GM18868 (cell line): ENCODE measurements around the gene ATF3.
"Not testable (repeated sequence)": the region's sequence is repeated elsewhere in the genome, so short reads cannot be mapped to it uniquely, and the experiment has no call there.

Experiments used
- ATAC-seq: cut with Tn5 transposase; IDR thresholded peaks from one replicate; pipeline ENCODE4 v1.9.1; 2021; ENCODE audit warnings: mild to moderate bottlenecking, moderate library complexity; ENCODE audit not compliant: unreplicated experiment

Gene ATF3

DNA sequence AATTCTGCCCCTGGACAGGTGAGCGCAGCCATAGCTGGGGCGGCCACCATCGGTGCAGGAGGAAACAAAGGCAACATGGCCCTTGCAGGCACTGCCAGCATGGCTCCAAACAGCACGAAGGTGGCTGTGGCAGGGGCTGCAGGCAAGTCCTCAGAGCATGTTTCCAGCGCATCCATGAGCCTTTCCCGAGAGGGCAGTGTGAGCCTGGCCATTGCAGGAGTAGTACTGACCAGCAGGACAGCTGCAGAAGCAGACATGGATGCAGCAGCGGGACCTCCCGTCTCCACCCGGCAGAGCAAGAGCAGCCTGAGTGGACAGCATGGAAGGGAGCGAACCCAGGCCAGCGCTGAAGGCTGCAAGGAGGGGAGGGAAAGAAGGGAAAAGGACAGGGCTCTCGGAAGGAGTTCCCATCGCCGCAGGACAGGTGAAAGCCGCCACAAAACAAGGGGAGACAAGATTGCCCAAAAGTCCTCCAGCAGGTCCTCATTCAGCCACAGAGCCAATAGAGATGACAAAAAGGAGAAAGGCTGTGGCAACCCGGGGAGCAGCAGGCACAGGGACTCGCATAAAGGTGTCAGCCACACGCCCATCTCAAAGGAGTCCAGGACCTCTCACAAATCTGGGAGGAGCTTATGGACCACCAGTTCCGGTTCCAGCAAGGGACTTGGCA is 17.4 kb downstream of the ATF3 start:
- ATAC-seq = no peak

DNA sequence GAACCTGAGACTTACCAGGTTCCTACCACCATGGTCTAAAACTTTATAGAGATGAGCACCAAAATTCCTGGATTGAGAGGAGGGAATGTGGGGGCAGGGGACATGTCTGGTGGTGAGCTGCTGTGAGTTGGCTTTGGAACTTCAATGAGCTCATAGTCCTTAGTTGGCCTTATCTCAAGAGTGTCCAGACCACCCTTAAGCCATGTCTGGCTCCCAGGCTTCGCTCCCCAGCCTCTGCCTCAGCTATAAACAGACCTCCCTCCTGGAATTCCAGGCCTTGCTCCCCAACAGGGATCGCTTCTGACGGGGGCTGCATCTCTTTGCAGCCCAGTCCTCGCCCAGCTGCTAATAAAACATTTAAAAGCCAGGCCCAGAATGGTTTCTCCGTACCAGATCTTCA is 19.5 kb downstream of the ATF3 start:
- ATAC-seq = no peak

DNA sequence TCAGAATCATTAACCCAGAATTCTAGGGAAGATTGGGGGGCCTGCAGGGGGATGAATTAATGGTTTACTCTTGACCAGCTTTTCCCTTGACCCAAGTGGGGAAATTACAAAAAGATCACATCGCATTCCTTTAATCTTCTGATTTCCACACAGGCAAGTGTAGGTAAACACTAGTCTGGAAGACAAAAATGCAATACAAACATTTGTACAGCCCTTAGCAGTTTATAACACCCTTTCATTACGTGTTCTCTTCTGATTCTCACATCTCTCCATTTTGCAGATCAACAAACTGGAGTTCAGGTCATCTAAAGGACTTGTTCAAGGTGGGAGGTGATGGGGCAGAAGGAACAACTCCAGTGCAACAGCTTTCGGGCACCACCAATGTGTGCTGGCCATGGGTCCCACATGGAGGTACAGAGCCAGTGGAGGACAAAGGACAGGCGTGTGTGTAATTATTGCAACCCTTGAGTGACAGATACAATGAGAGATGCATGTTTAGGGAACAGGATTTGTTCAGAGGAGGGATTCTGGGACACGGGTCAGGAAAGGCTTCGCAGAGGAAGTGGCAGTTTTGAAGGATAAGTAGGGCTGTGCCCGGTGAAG is 20.4 kb downstream of the ATF3 start:
- ATAC-seq = no peak

DNA sequence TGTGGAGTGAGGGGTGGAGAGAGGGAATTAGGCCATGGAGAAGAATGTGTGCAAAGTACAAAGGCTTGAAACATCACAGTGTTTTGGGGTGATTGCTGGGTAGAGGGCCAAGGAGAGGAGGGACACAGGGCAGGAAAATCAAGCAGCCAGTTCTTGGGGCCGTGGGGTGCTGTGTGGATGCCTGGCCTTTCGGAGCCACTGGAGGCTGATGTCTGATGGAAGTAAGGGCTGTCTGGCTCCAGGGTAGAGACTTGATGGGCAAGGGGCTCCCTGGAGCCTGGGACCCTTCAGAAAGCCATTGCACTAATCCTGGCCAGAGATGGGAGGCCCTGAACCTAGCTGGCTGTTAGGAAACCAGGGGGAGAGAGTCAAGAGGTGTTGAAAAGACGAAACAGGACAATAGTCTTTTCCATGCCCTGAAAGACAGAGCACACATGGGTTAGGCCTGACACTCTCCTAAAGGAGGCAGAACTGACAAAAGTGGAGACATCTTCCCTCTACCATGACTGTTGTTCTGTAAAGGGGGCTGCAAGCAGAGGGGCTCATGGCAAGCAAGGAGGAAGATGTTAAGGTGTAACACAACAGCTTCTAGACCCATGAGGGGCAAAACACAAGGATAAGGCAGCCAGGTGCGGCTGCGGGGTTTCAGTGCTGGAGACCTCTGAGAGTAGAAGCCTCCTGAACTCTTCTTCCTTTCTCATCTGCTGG is 21.0 kb downstream of the ATF3 start:
- ATAC-seq = no peak

DNA sequence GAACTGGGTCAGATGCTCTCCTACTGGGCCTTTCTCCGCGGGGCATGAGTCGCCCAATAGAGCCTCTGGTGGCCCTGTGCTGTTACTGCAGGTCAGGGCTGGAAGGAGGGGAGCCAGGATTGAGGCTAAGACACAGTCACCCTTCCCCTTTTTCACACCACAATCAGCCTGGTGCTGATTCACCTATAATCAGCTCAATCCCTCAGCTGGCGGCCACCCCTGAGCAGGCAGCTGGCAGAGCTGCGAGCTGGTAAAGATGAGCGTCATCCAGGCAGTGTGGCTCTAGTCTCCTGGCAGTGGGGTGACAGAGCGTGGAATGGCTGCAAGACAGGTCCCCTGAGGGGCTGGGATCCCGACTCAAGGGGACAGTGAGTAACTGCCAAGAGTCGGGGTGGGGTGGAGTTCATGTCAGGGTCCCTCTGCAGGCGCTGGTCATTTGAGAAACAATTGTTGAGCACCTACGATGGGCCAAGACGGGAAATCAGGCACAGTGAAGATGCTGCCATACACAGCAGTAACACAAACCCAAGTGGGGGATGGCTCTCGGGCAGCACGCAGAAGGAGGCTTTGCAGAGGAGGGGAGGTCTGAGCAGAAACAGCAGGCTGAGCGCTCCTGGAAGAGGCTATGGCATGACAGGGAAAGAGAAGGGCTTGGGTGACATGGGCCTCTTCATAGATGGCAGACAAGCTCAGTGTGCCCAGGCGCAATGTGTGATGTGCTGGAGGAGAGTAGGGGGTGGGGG is 21.8 kb downstream of the ATF3 start:
- peak; percentile 93 for ATAC-seq

DNA sequence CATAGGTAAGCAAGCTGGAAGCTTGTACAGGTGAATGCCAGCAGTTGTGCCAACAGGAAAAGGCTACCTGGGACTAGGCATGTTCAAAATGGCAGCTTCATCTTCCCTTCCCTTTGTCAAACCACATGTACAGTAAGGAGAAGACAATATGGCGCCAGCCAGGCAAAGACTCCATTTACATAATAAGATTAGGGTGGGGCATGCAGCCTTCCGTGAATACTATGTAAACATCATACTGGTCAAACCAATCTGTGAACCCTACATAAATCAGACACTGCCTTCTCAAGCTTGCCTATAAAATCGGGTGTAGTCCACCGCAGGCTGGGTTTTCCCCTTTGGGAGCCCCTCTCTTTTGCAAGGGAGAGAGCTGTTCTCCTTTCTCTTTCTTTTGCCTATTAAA is 24.6 kb downstream of the ATF3 start:
- ATAC-seq = no peak

DNA sequence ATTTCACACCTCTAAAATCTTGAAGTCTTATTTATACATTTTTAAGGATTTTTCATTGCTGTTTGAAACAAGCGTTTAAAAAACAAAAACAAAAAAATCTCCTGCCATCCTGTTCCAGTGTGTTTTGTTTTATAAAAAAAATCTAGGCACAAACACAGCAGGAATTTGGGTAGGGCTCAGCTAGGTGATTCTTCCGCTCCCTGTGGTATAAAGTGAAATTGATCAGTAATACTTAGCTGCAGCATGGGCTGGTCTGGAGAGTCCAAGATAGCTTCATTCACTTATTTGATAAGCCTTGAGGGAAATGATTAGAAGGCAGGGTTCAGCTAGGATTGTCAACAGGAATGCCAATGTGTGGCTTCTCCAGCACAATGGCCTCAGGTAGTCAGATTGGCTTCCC is 25.7 kb downstream of the ATF3 start:
- no peak for ATAC-seq

DNA sequence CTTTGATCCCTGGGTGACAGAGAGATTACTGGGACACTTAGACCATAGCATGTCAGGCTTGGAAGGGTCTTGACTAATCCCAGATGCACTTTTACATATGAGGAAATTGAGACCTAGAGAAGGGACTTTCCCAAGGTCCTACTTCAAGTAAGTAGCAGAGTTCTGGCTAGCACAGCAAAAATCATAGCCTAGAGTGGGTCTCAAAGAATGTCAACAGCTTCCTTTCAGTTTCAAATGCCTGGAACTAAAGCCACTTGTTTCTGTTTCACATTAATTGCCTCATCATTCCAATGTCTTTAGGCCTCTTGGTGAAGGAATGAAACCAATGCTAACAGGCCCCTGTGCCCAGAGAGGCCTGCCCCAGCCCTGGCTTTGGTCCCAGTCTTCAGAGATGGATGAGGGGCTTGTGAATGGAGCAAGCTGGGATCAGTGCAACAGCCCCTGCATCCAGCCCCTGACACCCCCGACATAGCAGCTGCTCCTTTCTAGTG is 26.6 kb downstream of the ATF3 start:
- peak; percentile 39 for ATAC-seq

DNA sequence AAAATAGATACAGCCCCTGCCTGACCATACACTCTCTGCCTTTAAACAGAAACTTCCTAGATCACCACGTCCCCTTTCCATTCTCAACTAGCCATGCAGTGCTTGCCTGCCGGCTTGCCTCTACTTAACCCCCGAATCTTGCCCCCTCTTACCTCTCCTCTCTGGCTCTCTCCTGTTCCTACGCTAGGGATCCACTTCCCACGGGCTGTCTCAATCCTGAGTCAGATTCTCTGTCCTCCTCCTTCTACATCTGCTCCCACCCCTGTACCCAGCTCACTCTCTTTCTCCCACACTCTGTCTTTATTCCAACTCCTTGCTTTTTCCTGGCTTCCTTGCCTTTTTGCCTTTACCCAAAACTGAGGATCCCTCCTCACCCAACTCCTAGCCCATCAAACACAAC is 29.3 kb downstream of the ATF3 start:
- no peak for ATAC-seq

DNA sequence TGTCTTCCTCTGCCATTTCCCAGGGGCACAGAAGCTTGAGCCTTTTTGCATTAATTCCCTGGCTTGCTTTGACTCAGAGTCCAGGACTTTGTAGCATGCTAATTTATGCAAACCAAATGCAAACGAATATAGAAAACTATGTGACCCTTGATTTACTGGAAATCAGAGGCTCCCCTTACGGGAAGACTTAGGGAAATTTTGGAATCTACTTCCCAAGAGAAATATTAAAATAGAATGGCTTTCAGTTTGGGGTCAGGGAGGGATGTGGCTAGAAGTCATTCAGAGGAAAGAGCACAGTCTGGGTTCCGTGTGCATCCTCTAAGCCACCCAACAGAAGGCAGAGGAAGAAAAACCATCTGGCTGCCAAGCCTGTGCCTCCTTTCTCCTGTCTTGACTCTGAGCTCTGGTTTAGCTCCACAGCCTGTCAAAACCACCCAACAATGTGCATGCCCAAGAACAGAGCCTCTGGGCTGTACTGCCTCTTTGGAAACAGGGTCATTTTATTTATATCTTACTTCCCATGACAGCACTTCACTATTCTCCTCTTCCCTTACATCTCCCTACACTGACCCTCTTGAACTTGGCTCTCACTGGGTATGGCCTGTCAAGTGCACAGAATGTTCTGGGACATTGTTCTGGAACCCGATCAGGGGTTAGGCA is 30.1 kb downstream of the ATF3 start:
- ATAC-seq = no peak

DNA sequence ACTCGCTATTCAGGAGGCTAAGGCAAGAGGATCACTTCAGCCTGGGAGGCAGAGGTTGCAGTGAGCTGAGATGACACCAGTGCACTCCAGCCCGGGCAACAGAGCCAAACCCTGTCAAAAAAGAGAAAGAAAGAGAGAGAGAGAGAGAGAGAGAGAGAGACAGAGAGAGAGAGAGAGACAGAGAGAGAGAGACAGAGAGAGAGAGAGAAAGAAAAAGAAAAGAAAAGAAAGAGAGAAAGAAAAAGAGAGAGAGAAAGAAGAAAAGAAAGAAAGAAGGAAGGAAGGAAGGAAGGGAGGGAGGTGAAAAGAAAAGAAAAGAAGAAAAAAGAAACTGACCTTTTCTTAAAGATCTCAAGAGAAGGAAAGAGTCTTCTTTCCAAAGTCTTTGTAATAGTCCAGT is 31.0 kb downstream of the ATF3 start:
- not testable (repeated sequence) for ATAC-seq

DNA sequence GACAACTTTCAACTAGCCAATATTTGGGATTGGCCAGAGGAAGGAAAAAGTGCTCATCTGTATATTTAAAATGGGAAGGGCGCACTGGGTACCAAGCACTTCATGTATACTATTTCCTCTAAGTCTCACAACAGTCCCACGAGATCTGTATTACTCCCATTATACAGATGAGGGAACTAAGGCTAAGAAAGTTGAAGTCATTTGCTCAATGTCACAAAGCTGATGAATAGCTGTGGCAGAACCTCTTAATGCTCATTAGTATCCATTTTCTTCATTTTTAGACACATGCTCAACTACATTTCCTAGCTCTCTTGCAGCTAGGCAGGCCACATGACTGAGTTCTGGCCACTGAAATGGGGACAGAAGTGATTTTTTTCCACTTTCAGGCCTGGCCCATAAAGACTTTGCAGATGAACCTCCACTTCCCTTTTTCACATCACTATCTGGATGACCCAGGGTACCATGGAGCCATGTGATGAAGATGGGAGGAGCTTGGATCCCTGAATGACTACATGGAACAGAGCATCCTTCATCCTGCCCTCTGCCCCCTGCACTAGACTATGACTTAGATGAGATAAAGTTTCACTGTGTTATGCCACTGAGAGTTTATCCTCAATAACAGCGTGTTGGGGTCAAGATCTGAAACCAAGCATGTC is 31.8 kb downstream of the ATF3 start:
- no peak for ATAC-seq

DNA sequence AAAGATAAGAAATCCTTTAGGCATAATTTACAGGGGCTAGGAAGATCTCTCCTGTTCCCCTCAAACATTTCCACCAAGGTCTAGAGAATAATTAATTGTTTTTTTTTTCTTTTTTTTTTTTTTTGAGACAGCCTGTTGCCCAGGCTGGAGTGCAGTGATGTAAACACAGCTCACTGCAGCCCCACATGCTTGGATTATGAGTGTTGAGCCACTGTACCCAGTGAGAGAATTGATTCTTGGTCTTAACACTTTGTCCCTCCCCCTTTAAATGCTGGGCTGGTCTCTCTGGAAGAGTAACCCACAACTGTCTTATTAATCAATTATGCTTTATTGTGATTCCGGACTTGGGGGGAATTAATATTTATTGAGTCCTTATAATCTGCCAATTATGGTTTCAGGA is 33.4 kb downstream of the ATF3 start:
- ATAC-seq = no peak

DNA sequence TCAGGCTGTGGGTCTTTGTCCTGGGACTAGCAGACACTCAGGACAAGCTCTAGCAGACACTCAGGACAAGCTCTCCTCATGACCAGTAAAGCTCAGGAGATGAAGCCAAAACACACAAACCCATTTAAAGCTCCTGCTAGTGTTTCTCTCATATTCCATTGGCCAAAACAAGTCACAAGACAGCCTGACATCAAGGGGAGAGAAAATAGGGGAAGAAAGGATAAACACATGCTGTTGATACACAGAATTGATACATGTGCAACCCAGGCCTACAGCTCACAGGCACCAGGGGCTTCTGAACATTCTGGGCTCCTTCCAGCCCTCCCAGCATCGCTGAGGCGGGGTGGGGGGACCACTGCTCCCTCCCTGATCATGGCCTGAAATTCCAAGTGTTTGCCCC is 35.3 kb downstream of the ATF3 start:
- ATAC-seq = no peak

DNA sequence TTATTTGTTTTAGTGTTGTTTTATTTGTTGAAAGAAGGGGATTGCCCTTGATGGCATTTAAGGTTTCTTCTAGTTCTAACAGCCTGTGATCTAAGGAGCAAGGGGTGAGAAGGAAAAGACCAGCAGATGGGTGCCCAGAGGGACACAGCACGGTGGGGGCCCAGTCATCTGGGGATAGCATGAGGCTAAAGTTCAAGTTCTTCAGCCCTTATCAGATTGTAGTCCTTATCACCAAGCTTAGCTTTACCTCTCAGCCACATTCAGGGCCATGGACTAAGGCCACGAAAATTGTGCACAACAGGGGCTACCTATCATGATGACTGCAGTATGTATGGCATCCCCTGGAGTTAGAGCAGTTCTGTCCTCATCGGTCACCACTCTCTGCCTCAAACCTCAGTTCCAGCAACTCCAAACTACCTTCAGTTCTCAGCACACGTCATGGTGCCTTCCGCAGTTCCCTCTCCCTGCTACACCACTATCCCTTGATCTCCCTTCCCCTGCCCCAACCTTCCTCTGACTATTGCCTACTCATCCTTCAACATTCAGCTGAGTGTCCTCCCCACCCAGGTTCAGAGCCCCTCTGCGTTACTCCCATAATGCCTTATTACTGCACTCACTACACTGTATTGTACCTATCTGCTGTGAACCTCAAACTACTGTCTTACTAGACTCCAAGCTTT is 36.4 kb downstream of the ATF3 start:
- ATAC-seq = no peak

DNA sequence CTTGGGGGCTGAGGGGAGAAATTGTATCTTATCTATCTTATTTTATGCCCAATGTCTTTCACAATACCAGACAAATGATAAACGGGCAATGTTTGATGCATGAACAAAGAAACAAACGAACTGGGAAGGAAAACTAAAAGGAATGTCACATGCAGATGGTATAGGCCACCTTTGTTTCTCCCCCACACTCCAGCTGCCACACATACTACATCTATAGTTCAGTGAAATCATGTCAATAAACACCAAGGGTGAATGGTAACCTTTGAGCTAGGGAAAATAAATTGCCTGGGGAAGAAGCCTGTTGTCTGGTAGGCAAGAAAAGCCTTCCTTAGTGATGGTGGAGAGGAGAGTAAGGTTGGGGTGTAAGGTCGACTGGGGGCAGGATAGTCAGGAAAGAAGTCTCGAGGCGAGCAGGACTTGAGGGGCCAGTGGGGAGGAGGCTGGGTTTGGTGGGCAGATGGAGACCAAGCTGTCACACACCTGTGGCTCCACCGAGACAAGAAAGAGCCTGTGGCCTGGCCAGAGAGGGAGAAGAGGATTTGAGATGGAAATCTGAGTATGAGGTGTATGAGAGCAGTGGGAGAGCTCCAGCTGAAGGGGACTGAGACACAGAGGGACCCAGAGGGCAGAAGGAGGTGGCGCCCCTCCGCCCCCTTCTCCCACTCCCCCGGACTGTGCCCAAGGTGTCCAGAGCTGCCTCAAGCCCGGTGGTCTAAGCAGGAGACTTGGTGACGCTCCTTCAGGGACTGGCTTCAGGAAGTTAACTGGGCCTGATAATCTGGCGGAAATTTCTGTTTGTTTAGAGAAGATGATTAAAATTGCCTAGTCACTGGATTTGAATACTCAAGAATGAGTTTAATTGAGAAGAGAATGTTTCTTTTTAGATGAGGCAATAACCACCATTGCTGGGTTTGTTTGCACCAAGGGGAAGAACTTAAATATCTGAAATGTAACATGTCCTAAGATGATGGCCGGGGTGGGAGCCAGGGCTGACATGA is 37.3 kb downstream of the ATF3 start:
- ATAC-seq = no peak

DNA sequence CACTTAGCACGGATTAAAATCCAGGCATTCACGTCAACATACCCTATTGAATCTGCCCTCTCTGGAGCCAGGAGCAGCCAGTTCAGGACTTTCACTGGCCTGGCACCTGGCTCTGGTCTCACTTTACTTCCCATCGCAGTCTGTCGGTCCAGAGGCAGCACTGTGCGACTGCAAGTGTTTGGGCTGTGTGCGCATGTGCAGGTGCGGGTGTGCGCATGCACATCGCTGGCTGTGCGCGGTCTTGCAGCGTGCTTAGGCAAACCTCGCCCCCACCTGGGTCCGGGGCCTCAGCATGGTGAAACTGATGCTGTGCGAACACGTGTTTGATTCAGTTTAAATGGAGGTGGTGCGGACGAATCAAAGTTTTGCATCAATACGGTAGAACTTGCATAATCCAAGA is 38.0 kb downstream of the ATF3 start:
- no peak for ATAC-seq

DNA sequence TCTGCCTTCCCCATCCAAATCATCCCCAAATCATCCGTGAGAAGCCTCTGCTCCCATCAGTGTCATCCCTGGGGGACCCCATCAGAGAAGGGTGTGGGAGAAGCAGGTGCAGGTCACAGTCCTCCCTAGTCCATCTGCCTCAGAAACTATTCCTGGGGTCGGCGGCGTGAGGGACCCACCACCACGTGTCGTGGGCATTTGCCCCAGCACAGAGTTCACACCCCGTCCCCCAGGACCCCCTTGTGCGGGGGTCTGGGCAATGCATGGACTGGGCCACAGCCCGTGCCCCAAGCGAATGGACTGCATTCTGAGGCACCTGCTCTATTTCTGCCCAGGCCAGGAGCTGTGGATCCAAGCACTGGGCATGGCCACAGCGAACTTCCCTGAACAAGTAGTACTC is 38.4 kb downstream of the ATF3 start:
- no peak for ATAC-seq

DNA sequence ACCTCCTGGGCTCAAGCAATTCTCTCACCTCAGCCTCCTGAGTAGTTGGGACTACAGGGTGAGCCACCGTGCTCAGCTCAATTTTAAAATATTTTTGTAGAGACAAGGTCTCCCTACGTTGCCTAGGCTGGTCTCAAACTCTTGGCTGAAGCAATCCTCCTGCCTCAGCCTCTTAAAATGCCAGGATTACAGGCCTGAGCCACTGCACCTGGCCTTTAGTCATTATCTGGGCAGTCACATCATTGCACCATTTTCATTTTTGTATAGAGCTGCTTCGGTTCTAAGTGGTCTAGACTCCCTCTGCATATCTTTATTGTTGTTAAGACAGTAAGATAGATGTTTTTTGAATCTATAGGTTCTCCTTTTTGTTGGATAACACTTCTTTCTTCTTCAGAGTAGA is 39.9 kb downstream of the ATF3 start:
- no peak for ATAC-seq
